ENCODE results near the gene TANK.

DNA sequence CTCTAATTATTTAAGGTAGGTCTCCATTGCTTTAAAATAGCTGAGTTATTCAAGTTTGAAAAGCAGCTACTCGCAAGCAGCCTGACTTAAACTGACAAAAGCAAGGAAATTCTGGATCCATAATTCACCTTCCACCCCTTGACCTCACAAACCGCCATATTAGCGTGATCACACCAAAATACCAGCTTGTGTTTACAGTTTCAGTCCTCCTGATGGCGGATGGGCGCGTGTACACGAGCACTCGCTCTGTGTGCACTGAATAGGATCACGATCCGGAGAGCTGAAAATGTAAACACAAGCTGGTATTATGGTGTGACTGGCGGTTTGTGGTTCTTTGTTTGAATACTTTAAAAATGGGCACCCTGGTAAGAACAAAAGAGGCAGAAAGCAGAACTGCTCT lies 105.6 kb downstream of the TANK start:
- TF ChIP-seq, protein P1, sequence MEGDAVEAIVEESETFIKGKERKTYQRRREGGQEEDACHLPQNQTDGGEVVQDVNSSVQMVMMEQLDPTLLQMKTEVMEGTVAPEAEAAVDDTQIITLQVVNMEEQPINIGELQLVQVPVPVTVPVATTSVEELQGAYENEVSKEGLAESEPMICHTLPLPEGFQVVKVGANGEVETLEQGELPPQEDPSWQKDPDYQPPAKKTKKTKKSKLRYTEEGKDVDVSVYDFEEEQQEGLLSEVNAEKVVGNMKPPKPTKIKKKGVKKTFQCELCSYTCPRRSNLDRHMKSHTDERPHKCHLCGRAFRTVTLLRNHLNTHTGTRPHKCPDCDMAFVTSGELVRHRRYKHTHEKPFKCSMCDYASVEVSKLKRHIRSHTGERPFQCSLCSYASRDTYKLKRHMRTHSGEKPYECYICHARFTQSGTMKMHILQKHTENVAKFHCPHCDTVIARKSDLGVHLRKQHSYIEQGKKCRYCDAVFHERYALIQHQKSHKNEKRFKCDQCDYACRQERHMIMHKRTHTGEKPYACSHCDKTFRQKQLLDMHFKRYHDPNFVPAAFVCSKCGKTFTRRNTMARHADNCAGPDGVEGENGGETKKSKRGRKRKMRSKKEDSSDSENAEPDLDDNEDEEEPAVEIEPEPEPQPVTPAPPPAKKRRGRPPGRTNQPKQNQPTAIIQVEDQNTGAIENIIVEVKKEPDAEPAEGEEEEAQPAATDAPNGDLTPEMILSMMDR (IDR thresholded peaks at IDR 0.05) = no peak
- no peak for TF ChIP-seq POLR2A (IDR thresholded peaks at IDR 0.05)
- no peak for TF ChIP-seq POLR2AphosphoS5 (IDR thresholded peaks at IDR 0.05)
